ENCODE results near the gene MTMR8. TPM values are rescaled to one million over a fixed set of nuclear protein-coding genes. Genes with fewer than 3 reads are reported as not detected.
"Not testable (repeated sequence)": the region's sequence is repeated elsewhere in the genome, so short reads cannot be mapped to it uniquely, and the experiment has no call there.

MTMR8 gene
- 0.17 TPM for total RNA-seq
- long read RNA-seq, partial matches to known transcripts: 0 of 1 reads
- long read RNA-seq, other reads (novel, unspliced or antisense): 1 of 1 reads

- ATAC-seq (peak; percentile 86), DNase-seq (peak; percentile 72)
- intact Hi-C loops (cut with micrococcal nuclease): no loop called here
Observed at GRCh38 chrX:64394874-64395567, at the start of gene MTMR8. Gene MTMR8, minus strand, starts transcription at chrX:64395452. Its CDS starts 89 bp downstream, at chrX:64395363.

DNA sequence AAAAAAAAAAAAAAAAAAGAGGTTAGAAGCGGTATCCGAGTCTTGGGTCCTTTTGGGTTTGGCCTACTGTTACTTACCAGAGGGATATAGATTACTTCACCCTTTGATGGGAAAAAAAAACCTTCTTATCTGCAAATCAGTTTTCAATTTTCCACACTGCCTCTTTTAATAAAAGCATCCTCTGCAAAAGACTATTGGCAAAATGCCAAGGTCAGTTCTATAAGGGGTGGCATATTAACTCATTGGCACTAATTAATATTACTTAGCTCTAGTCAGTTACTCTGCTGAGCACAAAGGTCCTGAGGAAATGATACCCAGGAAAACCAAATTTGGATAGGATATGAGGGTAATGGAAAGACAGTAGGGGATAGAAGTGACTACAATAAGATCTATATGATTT lies 44.3 kb upstream of the MTMR8 start:
- intact Hi-C loops (cut with micrococcal nuclease): no loop called here
- ATAC-seq: no peak
- DNase-seq: no peak

DNA sequence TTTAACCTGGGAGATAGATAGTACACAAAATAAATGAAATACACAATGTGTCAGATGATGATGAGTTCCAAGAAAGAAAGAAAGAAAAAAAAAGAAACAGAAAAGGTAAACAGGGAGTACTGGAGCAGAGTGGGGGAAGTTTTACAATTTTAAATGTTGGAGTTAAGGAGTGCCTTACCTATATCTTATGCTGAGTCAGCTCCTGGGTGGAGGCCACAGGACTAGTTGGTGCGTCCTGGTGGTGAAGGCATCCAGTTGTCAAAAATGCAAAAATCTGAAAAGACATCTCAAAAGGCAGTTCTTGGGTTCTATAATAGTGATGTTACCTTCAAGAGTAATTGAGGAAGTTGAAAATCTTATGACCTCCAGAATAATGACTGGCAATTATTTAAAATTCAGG lies 42.4 kb upstream of the MTMR8 start:
- ATAC-seq (no peak), DNase-seq (no peak)
- intact Hi-C loops (cut with micrococcal nuclease): no loop called here

DNA sequence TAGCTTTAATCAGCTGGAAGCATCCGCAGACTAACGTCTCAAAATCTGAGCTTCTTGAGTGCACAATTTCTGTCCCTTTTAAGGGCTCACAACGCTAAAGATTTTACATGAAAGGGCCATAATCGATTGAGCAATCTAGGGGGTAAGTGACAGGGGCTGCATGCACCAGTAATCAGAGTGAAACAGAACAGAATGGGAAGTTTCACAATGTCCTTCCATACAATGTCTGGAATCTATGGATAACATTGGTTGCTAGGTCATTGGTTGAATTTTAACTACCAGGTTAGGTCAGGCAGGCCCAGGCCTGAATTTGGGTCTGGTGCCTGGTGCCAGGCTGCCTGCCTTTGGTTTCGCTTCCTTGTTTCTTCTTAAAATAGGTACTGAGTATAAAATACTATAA lies 42.0 kb upstream of the MTMR8 start:
- intact Hi-C loops (cut with micrococcal nuclease): no loop called here
- ATAC-seq: no peak
- DNase-seq: no peak

DNA sequence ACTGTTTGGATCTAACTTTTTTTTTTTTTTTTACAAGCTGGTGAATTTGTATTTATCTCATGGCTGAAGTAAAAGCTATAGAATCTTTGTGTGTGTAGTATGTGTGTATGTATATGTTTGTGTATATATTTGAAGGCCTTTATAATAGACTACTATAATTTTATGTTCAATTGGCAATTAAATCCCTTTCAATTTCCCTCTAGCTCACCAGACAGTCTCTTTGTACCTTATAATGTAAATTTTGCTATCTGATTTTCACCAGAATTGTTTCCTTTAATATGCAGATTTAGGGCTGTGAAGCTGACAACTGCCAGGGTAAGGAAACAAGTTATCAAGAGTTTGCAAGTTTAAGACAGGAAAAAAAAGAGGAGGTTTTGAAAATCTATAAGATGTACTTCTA lies 33.1 kb upstream of the MTMR8 start:
- intact Hi-C loops (cut with micrococcal nuclease): no loop called here
- ATAC-seq (no peak), DNase-seq (no peak)

DNA sequence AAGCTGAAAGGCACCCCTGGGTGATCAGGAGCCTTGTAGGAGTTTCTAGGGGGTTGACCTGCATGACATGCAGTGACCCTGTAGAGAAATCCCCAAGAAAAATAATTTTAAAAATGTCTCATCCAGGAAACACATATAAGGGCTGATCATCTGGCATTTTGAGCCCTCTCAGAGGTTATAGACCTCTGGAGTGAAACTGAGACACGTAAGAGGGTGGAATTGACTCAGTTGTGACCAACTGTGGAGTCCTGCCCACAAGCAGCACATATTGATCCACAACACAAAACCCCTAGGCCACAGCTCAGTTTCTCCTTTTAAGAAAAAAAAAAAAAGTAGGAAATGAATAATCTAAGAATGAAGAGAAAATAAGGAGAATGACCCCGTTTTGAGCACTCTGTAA lies 32.5 kb upstream of the MTMR8 start:
- intact Hi-C loops (cut with micrococcal nuclease): no loop called here
- ATAC-seq: no peak
- no peak for DNase-seq

DNA sequence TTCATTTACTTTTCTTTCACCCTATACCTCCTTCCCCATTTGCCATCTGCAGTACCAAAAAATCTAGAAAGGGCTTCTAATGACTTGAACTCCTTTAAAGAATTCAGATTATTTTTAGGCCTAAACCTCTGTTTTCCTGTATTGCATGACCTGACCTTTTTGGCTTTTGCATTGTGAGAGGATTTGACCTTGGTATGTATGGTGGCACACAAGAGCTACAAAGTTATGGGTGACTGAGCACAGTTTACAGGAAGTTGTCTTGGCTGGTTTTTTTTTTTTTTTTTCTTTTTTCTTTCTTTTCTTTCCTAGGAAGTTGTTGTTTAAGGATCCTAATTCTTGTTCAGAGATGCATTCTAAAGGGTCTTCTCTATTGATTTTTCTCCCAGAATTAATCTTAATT lies 32.0 kb upstream of the MTMR8 start:
- DNase-seq (no peak), ATAC-seq (no peak)
- intact Hi-C loops (cut with micrococcal nuclease): no loop called here

DNA sequence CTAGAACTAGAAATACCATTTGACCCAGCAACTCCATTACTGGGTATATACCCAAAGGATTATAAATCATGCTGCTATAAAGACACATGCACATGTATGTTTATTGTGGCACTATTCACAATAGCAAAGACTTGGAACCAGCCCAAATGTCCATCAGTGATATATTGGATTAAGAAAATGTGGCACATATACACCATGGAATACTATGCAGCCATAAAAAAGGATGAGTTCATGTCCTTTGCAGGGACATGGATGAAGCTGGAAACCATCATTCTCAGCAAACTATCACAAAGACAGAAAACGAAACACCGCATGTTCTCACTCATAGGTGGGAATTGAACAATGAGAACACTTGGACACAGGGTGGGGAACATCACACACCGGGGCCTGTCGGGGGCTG lies 14.5 kb upstream of the MTMR8 start:
- DNase-seq; ATAC-seq; intact Hi-C loops (cut with micrococcal nuclease): not testable (repeated sequence)

DNA sequence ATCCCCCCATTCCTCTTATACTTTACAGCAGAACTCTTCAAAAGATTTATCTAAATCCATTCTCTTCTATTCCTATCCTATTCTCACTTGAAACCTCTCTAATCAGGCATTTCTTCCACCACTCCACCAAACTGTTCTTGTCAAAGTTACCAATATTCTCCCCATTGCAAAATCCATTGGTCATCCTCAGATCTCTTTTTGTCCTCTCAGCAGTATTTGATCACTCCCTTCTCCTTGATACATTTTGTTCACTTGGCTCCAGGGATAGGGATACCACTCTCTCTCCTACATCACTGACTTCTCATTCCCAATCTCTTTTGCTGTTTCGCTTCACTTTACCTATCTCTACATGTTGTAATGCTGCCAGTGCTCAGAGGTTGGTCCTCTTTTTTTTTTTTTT lies 2.8 kb upstream of the MTMR8 start:
- no peak for ATAC-seq
- DNase-seq: no peak
- intact Hi-C loops (cut with micrococcal nuclease): no loop called here

GRCh38 chrX:64395568-64395929 lies 297 bp upstream of the MTMR8 start:
- ATAC-seq: no peak
- DNase-seq: no peak
- intact Hi-C loops (cut with micrococcal nuclease): no loop called here

DNA sequence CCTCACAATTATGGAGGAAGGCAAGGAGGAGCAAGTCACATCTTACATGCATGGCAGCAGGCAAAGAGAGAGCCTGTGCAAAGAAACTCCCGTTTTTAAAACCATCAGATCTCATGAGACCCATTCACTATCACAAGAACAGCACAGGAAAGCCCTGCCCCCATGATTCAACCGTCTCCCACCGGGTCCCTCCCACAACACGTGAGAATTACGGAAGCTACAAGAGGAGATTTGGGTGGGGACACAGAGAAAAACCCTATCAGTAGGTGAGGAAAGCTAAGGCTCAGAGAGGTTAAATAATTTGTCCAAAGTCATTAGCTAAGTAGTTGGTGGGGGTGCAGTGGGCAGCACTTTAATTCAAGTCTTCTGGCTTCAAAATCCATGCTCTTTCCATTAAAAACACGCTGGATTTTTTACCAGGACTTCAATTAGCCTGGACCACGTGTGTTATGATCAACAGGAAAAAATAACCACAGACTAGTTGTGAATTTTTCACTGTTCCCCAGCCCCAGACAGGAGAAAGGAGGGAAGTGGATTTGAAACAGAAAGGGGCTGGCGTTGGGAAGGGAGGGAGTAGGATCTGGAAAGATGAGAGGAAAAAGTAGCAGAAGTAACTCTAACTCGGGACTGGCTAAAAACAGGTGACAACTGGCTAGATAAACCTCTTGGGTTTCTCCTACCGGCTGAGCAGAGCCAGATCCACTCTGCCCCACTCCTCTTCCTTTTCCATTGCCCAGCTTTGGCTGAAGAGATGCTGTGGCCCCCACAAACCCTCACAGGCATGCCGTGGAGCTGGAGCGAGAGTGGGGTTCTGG lies 986 bp downstream of the MTMR8 start:
- ATAC-seq: no peak
- no peak for DNase-seq
- intact Hi-C loops (cut with micrococcal nuclease): no loop called here

GRCh38 chrX:64389489-64389888 lies 5.8 kb downstream of the MTMR8 start:
- intact Hi-C loops (cut with micrococcal nuclease): no loop called here
- DNase-seq: no peak
- ATAC-seq: no peak

DNA sequence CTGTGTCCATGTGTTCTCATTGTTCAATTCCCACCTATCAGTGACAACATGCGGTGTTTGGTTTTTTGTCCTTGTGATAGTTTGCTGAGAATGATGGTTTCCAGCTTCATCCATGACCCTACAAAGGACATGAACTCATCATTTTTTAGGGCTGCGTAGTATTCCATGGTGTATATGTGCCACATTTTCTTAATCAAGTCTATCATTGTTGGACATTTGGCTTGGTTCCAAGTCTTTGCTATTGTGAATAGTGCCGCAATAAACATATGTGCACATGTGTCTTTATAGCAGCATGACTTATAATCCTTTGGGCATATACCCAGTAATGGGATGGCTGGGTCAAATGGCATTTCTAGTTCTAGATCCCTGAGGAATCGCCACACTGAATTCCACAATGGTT lies 14.5 kb downstream of the MTMR8 start:
- intact Hi-C loops (cut with micrococcal nuclease); DNase-seq; ATAC-seq: not testable (repeated sequence)

- intact Hi-C loops (cut with micrococcal nuclease): no loop called here
- ATAC-seq (no peak), DNase-seq (no peak)
Observed at GRCh38 chrX:64379924-64380323, 15.3 kb downstream of the MTMR8 start.

DNA sequence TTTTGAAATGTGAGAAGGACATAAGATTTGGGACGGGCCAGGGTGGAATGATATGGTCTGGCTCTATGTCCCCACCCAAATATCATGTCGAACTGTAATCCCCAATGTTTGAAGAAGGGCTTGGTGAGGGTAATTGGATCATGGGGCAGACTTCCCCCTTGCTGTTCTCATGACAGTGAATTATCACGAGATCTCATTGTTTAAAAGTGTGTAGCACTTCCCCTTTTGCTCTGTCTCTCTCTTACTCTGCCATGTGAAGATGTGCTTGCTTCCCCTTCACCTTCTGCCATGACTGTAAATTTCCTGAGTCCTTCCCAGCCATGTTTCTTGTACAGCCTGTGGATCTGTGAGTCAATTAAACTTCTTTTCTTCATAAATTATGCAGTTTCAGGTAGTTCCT lies 17.5 kb downstream of the MTMR8 start:
- intact Hi-C loops (cut with micrococcal nuclease): no loop called here
- ATAC-seq (no peak), DNase-seq (no peak)

- ATAC-seq: no peak
- DNase-seq: no peak
Observed at GRCh38 chrX:64352081-64352480, 43.2 kb downstream of the MTMR8 start.

GRCh38 chrX:64350521-64350920 lies 44.7 kb downstream of the MTMR8 start:
- no peak for DNase-seq
- intact Hi-C loops (cut with micrococcal nuclease): no loop called here

More at GRCh38 chrX:64352081-64352480, 43.2 kb downstream of the MTMR8 start:
- intact Hi-C loops (cut with micrococcal nuclease): no loop called here

GRCh38 chrX:64350047-64350446 lies 45.2 kb downstream of the MTMR8 start:
- ATAC-seq: no peak
- intact Hi-C loops (cut with micrococcal nuclease): no loop called here
- no peak for DNase-seq

More at GRCh38 chrX:64350521-64350920, 44.7 kb downstream of the MTMR8 start:
- no peak for ATAC-seq

DNA sequence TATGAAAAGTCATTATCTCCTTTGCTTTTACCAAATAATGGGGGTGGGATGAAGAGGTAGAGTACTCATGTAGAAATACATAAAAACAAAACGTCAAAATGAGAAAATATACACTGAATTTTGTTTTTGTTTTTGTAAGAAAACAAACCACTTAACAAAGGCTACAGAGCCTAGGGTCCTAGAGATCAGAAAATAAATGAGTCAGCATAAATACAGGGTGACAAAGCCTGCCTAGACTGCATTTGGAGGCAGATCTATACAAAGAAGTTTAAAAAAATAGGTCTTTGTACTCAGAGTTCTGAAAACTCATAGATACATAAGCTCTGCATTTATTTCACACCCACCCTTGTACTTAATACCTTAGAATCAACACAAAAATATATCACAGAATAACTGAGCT lies 52.4 kb downstream of the MTMR8 start:
- intact Hi-C loops (cut with micrococcal nuclease): no loop called here
- DNase-seq: no peak
- no peak for ATAC-seq

DNA sequence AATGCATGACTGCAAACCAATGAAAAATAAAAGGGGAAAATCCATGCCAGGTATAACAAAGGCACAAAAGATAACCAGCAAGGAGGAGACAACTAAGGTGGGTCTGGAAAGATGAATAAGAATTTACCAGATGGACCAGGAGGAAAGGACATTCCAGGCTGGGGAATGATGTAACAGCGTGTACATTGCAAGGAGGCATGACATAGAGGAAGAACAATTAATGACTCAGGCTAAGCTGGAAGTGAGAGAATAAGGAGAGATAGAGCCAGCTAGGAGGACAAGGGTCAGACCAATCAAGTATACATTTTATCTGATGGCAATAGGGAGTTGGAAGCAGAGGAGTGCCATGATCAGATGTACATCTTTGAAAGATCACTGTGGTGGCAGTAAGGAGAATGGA lies 57.0 kb downstream of the MTMR8 start:
- intact Hi-C loops (cut with micrococcal nuclease): no loop called here
- DNase-seq: no peak
- no peak for ATAC-seq

DNA sequence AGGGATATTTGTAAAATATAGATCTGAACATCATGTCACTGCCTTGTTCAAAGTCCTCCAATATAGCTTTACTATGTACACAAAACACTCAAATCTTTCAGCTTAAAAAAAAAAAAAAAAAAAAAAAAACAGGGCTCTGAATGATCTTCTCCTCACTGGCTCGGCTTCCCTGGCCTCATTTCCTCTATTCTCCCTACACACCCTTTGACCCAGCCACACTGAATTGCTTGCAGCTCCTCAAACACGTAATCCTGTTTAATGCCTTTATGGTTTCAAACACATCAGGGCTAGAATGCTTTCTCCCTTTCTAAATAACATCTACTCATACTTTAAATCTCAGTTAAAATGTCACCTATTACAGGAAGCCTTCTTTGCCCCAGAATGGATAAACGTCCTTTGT lies 60.8 kb downstream of the MTMR8 start:
- ATAC-seq (no peak), DNase-seq (no peak)
- intact Hi-C loops (cut with micrococcal nuclease): no loop called here
